HG02642 (cell line): Measurements from ENCODE around the gene RBPJ.
"Not testable (repeated sequence)": the region's sequence is repeated elsewhere in the genome, so short reads cannot be mapped to it uniquely, and the experiment has no call there.

ENCODE experiments used
- ATAC-seq: cut with Tn5 transposase; IDR thresholded peaks from one replicate; pipeline ENCODE4 v1.9.1; 2021; ENCODE audit warnings: mild to moderate bottlenecking; ENCODE audit not compliant: unreplicated experiment, poor library complexity

The RBPJ gene

GRCh38 chr4:26331380-26331950 is 10.7 kb downstream of the RBPJ start:
- ATAC-seq: no peak

GRCh38 chr4:26334366-26334765 is 13.6 kb downstream of the RBPJ start:
- ATAC-seq: no peak

- no peak for ATAC-seq
Observed at GRCh38 chr4:26337612-26338011, 16.8 kb downstream of the RBPJ start.

- ATAC-seq: no peak
Observed at GRCh38 chr4:26342328-26343037, 21.7 kb downstream of the RBPJ start.

- no peak for ATAC-seq
Observed at GRCh38 chr4:26343038-26343398, 22.2 kb downstream of the RBPJ start.

GRCh38 chr4:26344901-26345564 is 24.2 kb downstream of the RBPJ start:
- ATAC-seq: no peak

GRCh38 chr4:26345565-26345938 is 24.7 kb downstream of the RBPJ start:
- ATAC-seq: no peak

- ATAC-seq: no peak
Observed at GRCh38 chr4:26346203-26346620, 25.4 kb downstream of the RBPJ start.

GRCh38 chr4:26349496-26349895 is 28.7 kb downstream of the RBPJ start:
- ATAC-seq: no peak

- ATAC-seq: no peak
Observed at GRCh38 chr4:26351685-26352084, 30.9 kb downstream of the RBPJ start.

- no peak for ATAC-seq
Observed at GRCh38 chr4:26354491-26354890, 33.7 kb downstream of the RBPJ start.

GRCh38 chr4:26355392-26356052 is 34.7 kb downstream of the RBPJ start:
- peak; percentile 12 for ATAC-seq

GRCh38 chr4:26356081-26356501 is 35.3 kb downstream of the RBPJ start:
- ATAC-seq: peak; percentile 38

- not testable (repeated sequence) for ATAC-seq
Observed at GRCh38 chr4:26359521-26359920, 38.7 kb downstream of the RBPJ start.

- ATAC-seq: no peak
Observed at GRCh38 chr4:26360273-26360672, 39.5 kb downstream of the RBPJ start.

GRCh38 chr4:26360864-26361263 is 40.0 kb downstream of the RBPJ start:
- no peak for ATAC-seq

GRCh38 chr4:26361297-26361696 is 40.5 kb downstream of the RBPJ start:
- no peak for ATAC-seq

GRCh38 chr4:26362745-26363439 is 42.1 kb downstream of the RBPJ start:
- ATAC-seq: no peak

GRCh38 chr4:26365537-26366150 is 44.8 kb downstream of the RBPJ start:
- ATAC-seq: no peak

- no peak for ATAC-seq
Observed at GRCh38 chr4:26367811-26368210, 47.0 kb downstream of the RBPJ start.
